ENCODE results near the gene GGCT.

GGCT gene

DNA sequence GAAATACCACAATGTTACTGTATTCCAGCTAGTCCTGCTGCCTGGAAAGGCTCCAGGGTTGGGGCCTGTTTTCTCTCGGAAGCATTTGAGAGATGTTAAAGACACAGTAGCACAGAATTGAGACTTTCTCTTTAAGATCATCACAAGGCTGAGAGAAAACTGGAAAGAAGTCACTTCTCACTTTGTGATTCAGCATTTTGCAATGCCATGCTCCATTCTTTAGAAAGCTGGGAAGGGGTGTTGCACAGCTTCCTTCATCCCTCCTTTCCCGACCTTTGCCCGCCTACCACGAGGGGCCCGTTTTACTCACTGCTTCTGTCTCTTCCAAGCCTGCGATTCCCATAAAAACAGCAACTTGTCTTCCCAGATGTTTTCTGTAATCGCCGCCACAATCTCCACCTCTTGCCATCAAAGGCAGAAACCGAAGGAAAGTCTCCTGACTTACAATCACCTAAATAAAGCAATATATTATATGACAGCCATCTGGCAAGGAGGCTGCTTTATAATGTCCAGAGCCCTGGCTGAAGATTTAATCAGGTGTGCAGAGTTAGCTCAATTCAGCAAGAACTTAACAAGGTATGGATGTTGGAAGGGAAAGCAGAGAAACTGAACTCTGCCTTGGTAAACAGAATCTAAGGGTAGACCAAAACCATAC, 44.9 kb downstream of the GGCT start:
- DNase-seq, result no peak

DNA sequence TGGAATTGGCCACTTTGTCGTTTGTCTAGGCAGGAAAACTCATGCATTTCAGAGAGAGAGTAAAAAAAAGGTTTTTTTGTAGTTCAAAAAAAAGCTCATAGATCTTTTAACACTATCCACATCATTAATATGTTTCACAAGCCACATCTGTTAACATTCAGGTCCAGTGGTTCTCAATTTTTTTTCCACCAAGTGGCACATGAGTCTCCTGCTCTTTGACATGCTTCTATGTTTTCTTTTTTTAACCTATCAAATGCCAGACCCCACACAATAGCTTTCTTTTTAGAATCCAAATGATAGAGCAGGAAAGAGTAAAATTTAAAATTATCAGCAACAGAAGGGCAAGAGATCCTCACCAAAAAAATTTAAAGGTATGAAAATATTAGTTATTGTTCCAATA, 46.3 kb downstream of the GGCT start:
- no peak for DNase-seq

DNA sequence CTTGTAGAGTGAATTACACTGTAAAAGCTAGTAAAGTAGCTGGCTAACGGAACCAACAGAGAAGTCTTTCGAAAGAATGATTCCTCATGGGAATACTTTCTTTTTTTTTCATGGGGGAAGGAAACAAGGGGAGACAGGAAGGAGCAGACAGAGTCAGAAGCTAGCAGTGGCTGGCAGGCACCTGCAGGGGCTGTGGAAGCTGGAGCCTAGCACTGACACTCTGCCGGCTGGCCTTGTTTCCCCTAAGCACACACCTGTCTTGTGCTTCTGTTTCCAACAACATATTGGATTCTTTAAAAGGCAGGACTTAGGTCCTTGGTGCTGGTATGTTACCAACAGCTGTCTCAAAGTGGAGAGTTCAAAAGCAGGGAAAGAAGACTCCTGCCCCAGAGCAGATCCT, 50.7 kb downstream of the GGCT start:
- DNase-seq, result no peak

DNA sequence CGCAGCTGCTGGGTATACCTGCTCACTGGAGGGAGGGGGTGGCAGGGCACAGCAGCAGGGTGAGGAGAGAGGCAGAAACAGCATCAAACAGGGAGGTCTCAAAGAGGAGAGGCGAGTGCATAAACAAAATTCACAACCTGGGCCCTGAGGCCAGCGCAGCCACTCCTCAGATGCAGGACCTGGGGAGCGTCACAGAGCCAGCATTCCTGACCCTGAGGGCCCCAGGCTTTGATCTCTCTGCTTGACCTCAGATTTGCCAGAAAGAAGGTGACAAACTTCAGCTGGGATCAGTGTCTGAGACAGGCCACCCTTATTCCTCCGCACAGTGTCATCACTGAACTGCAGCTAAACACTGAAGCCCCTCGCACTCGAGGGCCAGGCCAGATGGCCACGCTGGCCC, 51.6 kb downstream of the GGCT start:
- no peak for DNase-seq

DNA sequence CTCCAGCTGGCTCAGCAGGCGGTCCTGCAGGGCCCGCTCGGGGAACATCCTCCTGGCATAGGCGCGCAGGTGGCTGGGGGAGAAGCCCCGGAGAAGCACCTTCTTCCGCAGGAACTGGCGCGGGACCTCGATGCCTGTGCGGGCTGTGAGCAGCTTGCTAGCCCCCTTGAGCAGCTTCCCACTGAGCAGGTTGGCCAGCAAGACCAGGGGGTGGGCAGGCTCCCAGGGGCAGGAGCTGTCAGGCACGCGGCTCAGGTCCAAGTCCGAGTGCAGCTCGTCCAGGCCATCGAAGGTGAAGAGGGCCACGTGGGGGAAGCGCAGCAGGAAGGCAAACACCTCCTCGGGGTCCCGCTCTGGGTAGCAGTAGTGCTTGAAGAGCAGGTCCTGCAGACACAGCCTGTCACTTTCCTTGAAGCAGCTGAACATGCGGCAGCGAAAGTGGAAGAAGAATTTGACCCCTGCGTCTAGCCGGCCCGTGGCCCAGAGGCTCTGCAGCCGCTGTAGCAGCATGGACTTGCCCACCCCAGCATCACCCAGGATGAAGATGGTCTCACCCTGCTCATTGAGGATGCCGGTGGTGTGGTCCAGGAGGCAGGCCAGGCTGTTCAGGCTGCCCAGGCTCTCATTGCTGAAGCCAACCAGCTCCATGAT, 52.2 kb downstream of the GGCT start:
- no peak for DNase-seq

DNA sequence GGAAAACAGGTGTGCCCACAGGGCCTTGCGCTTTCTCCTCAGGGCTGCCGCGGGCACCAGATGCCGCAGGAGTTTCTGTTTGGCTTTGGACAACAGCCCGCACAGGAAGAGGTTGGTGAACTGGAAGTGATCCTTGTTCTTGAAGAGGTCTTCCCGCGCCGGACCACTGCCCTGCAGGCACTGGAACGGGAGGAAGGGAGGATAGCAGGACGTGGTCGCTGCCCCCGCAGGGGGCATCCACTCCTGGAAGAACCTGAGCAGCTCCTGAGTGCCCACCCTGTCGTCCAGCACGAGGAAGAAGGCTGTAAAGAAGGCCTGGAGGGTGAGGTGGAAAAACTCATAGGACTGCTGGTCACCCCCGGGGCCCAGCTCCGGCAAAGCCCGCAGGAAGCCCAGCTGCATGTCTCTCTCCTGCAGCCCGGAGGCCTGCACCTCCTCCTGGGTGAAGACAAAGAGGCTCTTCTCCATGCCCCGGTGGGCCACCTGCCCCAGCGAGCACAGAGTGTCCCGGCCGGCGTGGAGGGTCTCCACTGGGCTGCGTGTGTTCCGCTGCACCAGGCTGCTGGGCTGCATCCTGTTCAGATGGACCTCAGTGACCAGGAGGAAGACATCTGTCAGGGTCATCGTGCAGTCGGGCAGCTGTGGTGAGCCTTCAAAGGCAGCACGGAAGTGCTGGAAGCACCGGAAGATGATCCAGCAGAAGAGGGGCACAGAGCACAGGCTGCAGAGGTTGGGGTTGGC, 52.9 kb downstream of the GGCT start:
- no peak for DNase-seq

DNA sequence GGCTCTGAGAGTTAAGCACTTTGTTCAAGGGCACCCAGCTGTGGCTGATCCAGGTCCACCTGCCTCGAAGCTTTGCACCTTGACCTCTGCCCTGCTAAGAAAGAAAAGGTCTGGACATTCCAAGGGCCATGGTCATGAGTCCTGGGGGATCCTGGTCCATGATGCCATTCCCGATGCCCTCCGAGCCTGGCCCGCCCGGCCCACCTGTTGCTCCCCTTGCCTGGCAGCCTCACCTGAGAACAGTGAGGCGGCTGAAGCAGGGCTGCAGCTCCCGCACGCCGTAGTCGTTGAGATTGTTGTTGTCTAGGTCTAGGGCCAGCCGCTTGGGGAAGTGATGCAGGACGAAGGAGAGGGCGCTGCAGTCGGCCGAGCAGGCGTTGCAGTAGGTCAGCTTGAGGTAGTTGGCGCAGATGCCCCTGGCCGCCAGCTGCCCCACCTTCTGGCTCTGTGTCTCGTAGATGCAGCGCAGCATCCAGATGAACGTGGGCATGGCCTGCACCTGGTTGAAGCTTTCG, 53.6 kb downstream of the GGCT start:
- no peak for DNase-seq

DNA sequence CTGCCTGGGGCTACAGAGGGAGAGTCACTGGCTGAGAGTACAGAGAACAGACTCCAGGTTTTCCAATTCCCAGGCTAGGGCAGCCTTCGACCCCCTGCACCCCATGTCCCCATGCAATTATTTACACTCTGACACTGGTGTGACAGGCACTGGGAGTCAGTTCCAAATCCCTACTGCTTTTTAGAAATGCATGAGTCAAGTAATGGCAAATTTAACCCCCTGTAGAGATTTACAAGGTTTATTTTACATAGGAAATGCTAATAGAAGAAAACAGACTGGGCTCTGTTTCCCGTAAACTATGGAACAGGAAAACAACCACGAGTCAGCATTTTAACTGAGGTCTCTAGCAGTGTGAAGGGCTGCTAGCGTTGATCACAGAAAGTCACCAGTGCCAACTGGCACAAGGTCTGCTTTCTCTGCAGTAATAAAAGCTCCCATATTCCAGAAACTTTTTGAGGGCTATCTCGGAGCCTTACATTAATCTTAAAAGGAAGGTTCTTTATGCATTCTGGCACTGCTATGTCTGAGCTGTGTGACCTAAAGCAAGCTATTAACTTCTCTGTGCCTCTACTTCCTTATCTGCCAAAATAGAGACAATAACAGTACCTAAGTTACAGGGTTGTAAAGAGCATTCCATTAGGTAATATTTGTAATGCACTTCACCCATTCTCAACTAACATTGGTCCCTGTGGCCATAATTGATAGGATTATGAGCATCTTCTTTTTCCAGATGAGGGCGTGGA, 54.2 kb downstream of the GGCT start:
- DNase-seq, result no peak

DNA sequence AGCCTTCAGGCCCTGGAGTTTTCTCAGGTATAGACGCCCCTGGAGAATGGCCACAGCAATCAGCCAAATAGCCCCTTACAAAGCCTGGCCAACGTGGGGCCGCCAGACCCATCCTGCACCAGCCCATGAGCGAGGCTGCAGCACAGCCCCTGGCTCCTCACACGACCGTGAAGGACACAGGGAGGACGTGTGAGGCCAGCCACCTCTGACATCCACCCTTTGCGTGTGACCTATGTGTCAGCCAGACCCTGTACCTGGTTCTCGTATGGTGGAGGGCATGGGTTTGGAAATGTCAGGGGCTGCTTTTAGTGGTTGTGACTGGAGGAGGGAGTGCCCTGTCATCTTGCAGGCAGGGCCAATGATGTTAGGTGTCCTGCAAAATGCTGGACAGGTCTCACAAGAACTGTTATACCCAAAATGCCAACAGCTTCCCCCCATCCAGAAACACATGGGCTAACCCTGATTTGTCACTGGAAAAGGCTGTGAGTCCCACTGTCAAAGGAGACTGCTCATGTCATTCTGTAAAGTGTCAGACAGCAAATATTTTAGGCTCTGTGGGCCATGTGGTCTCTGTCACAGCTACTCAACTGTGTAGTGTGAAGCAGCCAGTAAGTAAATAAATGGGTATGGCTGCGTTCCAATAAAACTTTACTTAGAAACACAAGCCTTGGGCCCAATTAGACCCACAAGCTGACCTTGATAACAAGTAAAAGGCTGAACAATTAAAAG, 56.0 kb downstream of the GGCT start:
- no peak for DNase-seq

DNA sequence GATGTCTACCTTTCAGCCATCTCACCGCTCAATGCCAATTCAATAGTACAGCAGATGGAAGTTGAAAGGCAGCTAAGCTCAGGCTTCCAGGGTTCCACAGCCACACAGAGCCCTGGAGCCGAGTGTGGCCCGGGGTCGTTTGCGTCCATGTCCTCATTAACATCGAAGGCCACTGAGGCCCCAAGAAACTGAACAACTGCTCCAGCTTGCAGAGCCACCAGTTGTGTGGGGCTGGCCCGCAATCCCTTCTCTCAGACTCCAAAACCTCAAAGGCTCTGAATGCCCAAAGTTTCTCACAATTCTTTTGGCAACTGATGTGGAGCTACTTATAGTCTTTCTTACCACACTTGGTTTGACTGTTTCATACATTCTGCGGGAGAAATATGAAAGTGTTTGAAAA, 57.2 kb downstream of the GGCT start:
- no peak for DNase-seq

Data from activated CD4-positive, alpha-beta T cell treated with anti-CD3 and anti-CD28 coated beads, Interleukin-2, amount 50 U/mL, for 4 hours (primary cell).